Right atrium auricular region (tissue), 2 donors: ENCODE data around the gene TLE3. TPM values are rescaled to one million over a fixed set of nuclear protein-coding genes. Genes with fewer than 3 reads are reported as not detected.

Source experiments
- DNase-seq: peaks from one replicate; pipeline ENCODE4 v3.0.0-alpha.2; 2019; ENCODE audit warnings: low spot score
- H3K27ac ChIP-seq, 2 donors: fragments of 200-600 bp; sonication (generic); 1 replicate in 1 of 2; 2 replicates in 1 of 2; pipeline ENCODE4 v1.5.1; 2016 to 2019
- H3K27me3 ChIP-seq, 2 donors: fragments of 200-600 bp; sonication (generic); one replicate each; pipeline versions ENCODE4 v1.5.1 to v1.6.0; 2017 to 2019
- H3K36me3 ChIP-seq: fragments of 200-600 bp; sonication (generic); one replicate; pipeline ENCODE4 v1.5.1; 2016
- H3K4me1 ChIP-seq, 2 donors: fragments of 200-600 bp; sonication (generic); one replicate each; pipeline versions ENCODE4 v1.5.1 to v1.6.0; 2017 to 2019
- H3K4me3 ChIP-seq, 2 donors: fragments of 200-600 bp; sonication (generic); 1 replicate in 1 of 2; 2 replicates in 1 of 2; pipeline ENCODE4 v1.5.1; 2017 to 2019; ENCODE audit warnings: mild to moderate bottlenecking in 1 of 2, moderate library complexity in 1 of 2
- H3K9me3 ChIP-seq, 2 donors: fragments of 200-600 bp; sonication (generic); one replicate each; pipeline ENCODE4 v1.5.1; 2019
- total RNA-seq, 2 donors: library from RNA; depleted of rRNA; stranded (reverse); fragments of >200 nt; gene quantifications; one replicate each; pipeline ENCODE4 v1.1.0, GENCODE V29; 2016
- TF ChIP-seq, protein P1 (sequence below), 2 donors: fragments of 200-600 bp; sonication (generic); IDR thresholded peaks; one replicate each; pipeline ENCODE4 v1.5.1; 2019; ENCODE audit warnings: antibody characterized with exemption in 2 of 2

TLE3 gene
- total RNA-seq, 2 donors from 2014 or later, result 23.3 to 61.7 TPM

- H3K9me3 ChIP-seq, result no peaks in the 10 kb centered on the region
- H3K36me3 ChIP-seq, result no peaks in the 10 kb centered on the region
- no peaks in the 10 kb centered on the region for H3K27me3 ChIP-seq
- TF ChIP-seq, protein P1, sequence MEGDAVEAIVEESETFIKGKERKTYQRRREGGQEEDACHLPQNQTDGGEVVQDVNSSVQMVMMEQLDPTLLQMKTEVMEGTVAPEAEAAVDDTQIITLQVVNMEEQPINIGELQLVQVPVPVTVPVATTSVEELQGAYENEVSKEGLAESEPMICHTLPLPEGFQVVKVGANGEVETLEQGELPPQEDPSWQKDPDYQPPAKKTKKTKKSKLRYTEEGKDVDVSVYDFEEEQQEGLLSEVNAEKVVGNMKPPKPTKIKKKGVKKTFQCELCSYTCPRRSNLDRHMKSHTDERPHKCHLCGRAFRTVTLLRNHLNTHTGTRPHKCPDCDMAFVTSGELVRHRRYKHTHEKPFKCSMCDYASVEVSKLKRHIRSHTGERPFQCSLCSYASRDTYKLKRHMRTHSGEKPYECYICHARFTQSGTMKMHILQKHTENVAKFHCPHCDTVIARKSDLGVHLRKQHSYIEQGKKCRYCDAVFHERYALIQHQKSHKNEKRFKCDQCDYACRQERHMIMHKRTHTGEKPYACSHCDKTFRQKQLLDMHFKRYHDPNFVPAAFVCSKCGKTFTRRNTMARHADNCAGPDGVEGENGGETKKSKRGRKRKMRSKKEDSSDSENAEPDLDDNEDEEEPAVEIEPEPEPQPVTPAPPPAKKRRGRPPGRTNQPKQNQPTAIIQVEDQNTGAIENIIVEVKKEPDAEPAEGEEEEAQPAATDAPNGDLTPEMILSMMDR (IDR thresholded peaks at IDR 0.05), result no peak
- peaks cover 0 to 51% of the 10 kb centered on the region in 2 donors for H3K4me1 ChIP-seq
- peak overlapping the region; percentile 63 to 73 for H3K27ac ChIP-seq
- DNase-seq, result no peak
- H3K4me3 ChIP-seq, result peak overlapping the region; percentile 15 to 41
These were observed 2.3 kb upstream of the TLE3 start for GRCh38 chr15:70099967-70100473.

- H3K27ac ChIP-seq, result peak overlapping the region; percentile 93 to 97
- DNase-seq, result peak; percentile 100
- no peaks in the 10 kb centered on the region for H3K9me3 ChIP-seq
- TF ChIP-seq, protein P1 (IDR thresholded peaks at IDR 0.05), result peak in 1 of 2 donors; percentile 16
- H3K27me3 ChIP-seq, result no peaks in the 10 kb centered on the region
- peak overlapping the region; percentile 44 to 69 for H3K4me3 ChIP-seq
- H3K4me1 ChIP-seq, result peaks cover 0 to 58% of the 10 kb centered on the region in 2 donors
- no peaks in the 10 kb centered on the region for H3K36me3 ChIP-seq
These were observed 1.6 kb upstream of the TLE3 start for GRCh38 chr15:70099167-70099966.

DNA sequence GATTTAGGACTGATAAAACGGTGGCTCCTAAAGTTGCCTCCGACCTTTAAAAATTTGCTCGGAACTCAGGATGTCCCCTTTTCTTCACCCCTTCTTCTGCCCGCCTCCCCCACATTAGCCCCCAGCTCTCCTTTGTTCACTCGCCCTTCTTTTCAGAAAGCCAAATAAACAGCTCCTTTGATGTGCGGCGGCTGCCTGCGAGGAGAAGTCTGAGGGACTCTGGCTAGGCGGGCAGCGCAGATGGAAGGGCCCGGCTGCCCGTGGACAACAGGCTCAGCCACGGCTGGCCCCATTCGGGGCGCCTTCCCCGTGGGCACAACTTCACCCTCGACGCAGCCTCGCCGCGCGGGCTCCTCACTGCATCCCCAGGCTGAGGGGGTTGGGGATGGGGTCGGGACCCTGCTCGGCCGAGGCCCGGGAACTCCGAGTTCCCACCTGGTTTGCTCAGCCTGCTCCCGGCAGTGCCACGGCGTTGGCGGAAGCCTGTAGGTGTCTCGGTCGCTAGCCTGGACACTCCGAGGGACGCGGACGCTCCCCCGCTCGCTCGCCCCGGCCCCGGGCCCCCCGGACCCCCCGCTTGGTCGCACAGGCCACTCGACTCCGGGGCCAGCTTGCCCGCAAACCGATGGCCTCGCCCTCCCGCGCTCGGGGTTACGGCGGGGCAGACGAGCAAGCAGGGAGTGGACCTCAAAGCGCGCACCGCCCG is 897 bp upstream of the TLE3 start:
- Histone ChIP-seq H3K36me3 (peaks cover 7% of the 10 kb centered on the region), H3K9me3 (no peaks in the 10 kb centered on the region), H3K4me1 (peaks cover 0 to 65% of the 10 kb centered on the region in 2 donors), H3K27ac (peak overlapping the region; percentile 93 to 97), H3K27me3 (no peaks in the 10 kb centered on the region), H3K4me3 (peak overlapping the region; percentile 44 to 69)
- DNase-seq, result no peak
- TF ChIP-seq, protein P1 (IDR thresholded peaks at IDR 0.05), result no peak

DNA sequence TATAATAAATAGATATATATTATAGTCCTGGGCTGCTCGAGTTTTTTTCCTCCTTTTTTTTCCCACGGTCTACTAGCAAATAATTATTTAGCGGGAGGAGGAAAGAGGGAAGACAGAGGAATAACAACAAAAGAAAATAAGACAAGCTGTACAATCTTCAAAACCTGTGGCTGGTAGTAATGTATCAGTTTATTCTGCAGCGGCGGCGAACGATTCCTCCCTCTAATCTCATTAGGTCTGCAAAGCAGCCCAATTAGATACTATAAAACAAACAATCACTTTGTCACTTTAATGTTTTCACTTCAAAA is 390 bp upstream of the TLE3 start:
- DNase-seq, result no peak
- TF ChIP-seq, protein P1 (IDR thresholded peaks at IDR 0.05), result no peak
- H3K4me3 ChIP-seq, result peak overlapping the region in 1 of 2 donors; percentile 69
- peaks cover 8% of the 10 kb centered on the region for H3K36me3 ChIP-seq
- peak overlapping the region; percentile 93 to 97 for H3K27ac ChIP-seq
- H3K27me3 ChIP-seq, result no peaks in the 10 kb centered on the region
- H3K4me1 ChIP-seq, result peaks cover 0 to 70% of the 10 kb centered on the region in 2 donors
- H3K9me3 ChIP-seq, result no peaks in the 10 kb centered on the region

GRCh38 chr15:70097063-70097320 is 725 bp downstream of the TLE3 start:
- TF ChIP-seq, protein P1 (IDR thresholded peaks at IDR 0.05), result no peak
- H3K36me3 ChIP-seq, result peaks cover 8% of the 10 kb centered on the region
- DNase-seq, result no peak
- no peaks in the 10 kb centered on the region for H3K27me3 ChIP-seq
- peak overlapping the region; percentile 77 to 82 for H3K4me3 ChIP-seq
- H3K27ac ChIP-seq, result peak overlapping the region; percentile 93 to 97
- no peaks in the 10 kb centered on the region for H3K9me3 ChIP-seq
- peaks cover 0 to 77% of the 10 kb centered on the region in 2 donors for H3K4me1 ChIP-seq
